ENCODE results near the gene SPHK1.

Gene SPHK1

GRCh38 chr17:76419576-76420260 lies 35.3 kb downstream of the SPHK1 start:
- H3K4me3 ChIP-seq (ENCODE audit: low read depth, low read length): no peak overlapping the region
- POLR2A ChIA-PET: no interaction called here
- CTCF ChIA-PET: interaction anchor here (4.8 kb wide), 1 partner anchor 11 kb away, joined by 29 read pairs; no protein-coding TSS in a partner anchor
- DNase-seq (ENCODE audit: low read depth, low spot score): no peak
- no peak for TF ChIP-seq CTCF (IDR thresholded peaks at IDR 0.05; ENCODE audit: insufficient read depth, low read length, missing control alignments)

GRCh38 chr17:76420356-76421043 lies 36.1 kb downstream of the SPHK1 start:
- CTCF ChIA-PET: interaction anchor here (4.8 kb wide), 1 partner anchor 12 kb away, joined by 29 read pairs; no protein-coding TSS in a partner anchor

GRCh38 chr17:76421044-76421407 lies 36.6 kb downstream of the SPHK1 start:
- no peak for TF ChIP-seq CTCF (IDR thresholded peaks at IDR 0.05; ENCODE audit: insufficient read depth, low read length, missing control alignments)
- ChIA-PET CTCF (no interaction called here), POLR2A (no interaction called here)
- H3K4me3 ChIP-seq (ENCODE audit: low read depth, low read length): no peak overlapping the region
- no peak for DNase-seq (ENCODE audit: low read depth, low spot score)

More at GRCh38 chr17:76420356-76421043, 36.1 kb downstream of the SPHK1 start:
- H3K4me3 ChIP-seq (ENCODE audit: low read depth, low read length): no peak overlapping the region
- POLR2A ChIA-PET: no interaction called here
- DNase-seq (ENCODE audit: low read depth, low spot score): no peak
- TF ChIP-seq CTCF (IDR thresholded peaks at IDR 0.05; ENCODE audit: insufficient read depth, low read length, missing control alignments): no peak

- DNase-seq (ENCODE audit: low read depth, low spot score): no peak
- ChIA-PET CTCF (interaction anchor here (1.9 to 3.1 kb wide), 3 partner anchors 13 to 25 kb away, joined by 5 to 11 read pairs (median 10); no protein-coding TSS in a partner anchor), POLR2A (no interaction called here)
- no peak for TF ChIP-seq CTCF (IDR thresholded peaks at IDR 0.05; ENCODE audit: insufficient read depth, low read length, missing control alignments)
- H3K4me3 ChIP-seq (ENCODE audit: low read depth, low read length): no peak overlapping the region
Measured at GRCh38 chr17:76422406-76422805, 38.0 kb downstream of the SPHK1 start.

- no peak for DNase-seq (ENCODE audit: low read depth, low spot score)
- ChIA-PET CTCF (interaction anchor here (1.3 to 3.1 kb wide), 4 partner anchors 9 to 26 kb away, joined by 4 to 11 read pairs (median 8); no protein-coding TSS in a partner anchor), POLR2A (no interaction called here)
- TF ChIP-seq CTCF (IDR thresholded peaks at IDR 0.05; ENCODE audit: insufficient read depth, low read length, missing control alignments): no peak
- H3K4me3 ChIP-seq (ENCODE audit: low read depth, low read length): no peak overlapping the region
Measured at GRCh38 chr17:76422860-76423259, 38.5 kb downstream of the SPHK1 start.

GRCh38 chr17:76426853-76427252 lies 42.4 kb downstream of the SPHK1 start:
- CTCF ChIA-PET: interaction anchor here (1.2 to 2.5 kb wide), 11 partner anchors 10 to 147 kb away, joined by 3 to 11 read pairs (median 6); no protein-coding TSS in a partner anchor
- DNase-seq (ENCODE audit: low read depth, low spot score): no peak
- POLR2A ChIA-PET: interaction anchor here (0.6 kb wide), 1 partner anchor 22 kb away, joined by 4 read pairs; no protein-coding TSS in a partner anchor
- H3K4me3 ChIP-seq (ENCODE audit: low read depth, low read length): no peak overlapping the region
- no peak for TF ChIP-seq CTCF (IDR thresholded peaks at IDR 0.05; ENCODE audit: insufficient read depth, low read length, missing control alignments)

All from AG04449 (cell line).